ENCODE data around the gene SH3GL1. TPM values are rescaled to one million over a fixed set of nuclear protein-coding genes. Genes with fewer than 3 reads are reported as not detected.

Gene SH3GL1
- total RNA-seq, 1 donor: 83.2 TPM

DNA sequence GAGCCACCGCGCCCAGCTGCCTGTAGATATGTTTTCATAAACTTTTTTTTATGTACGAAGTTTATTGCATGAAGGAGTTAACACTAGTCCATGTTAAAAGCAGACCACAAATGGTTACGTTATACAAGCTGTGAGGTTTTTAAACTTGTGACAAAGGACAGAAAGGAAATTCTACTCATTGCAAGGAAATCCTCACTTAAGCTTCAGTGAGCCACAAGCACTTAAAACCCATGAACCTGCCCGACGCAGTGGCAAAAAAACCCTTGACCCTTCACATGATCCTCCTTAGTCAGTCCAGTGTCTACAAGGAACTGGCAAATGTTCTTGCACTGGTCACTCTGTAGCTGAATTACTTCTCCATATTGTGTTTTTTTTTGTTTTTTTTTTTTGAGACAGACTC, 52.8 kb downstream of the SH3GL1 start:
- H3K79me2 ChIP-seq (ENCODE audit: insufficient read depth, low read length): no peaks in the 10 kb centered on the region
- TF ChIP-seq, protein P1, sequence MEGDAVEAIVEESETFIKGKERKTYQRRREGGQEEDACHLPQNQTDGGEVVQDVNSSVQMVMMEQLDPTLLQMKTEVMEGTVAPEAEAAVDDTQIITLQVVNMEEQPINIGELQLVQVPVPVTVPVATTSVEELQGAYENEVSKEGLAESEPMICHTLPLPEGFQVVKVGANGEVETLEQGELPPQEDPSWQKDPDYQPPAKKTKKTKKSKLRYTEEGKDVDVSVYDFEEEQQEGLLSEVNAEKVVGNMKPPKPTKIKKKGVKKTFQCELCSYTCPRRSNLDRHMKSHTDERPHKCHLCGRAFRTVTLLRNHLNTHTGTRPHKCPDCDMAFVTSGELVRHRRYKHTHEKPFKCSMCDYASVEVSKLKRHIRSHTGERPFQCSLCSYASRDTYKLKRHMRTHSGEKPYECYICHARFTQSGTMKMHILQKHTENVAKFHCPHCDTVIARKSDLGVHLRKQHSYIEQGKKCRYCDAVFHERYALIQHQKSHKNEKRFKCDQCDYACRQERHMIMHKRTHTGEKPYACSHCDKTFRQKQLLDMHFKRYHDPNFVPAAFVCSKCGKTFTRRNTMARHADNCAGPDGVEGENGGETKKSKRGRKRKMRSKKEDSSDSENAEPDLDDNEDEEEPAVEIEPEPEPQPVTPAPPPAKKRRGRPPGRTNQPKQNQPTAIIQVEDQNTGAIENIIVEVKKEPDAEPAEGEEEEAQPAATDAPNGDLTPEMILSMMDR (IDR thresholded peaks at IDR 0.05; ENCODE audit: extremely low read depth, low read depth, low read length): no peak

DNA sequence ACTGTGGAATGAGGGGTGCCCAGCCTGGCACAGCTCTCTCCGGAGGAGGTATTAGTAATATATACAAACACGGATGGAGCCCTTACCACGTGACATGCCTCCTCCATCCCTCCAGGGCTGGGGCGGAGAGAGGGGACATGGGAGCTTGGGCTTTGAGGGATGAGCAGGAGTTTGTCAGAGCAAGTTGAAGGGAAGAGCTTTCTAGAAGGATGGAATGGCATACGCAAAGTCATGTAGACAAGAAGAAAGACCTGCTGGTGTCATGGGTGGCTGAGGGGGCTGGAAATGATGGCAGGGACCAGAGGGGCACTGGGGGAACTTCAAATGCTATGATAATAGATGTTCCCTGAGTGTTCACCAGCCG, 54.3 kb downstream of the SH3GL1 start:
- no peaks in the 10 kb centered on the region for H3K9me3 ChIP-seq (ENCODE audit: low read depth, low read length)
- peaks cover 2% of the 10 kb centered on the region for H3K36me3 ChIP-seq (ENCODE audit: insufficient read depth, low read length)
- H2AFZ ChIP-seq (ENCODE audit: low read length): no peak overlapping the region
- no peak for DNase-seq (ENCODE audit: insufficient read length, low spot score, missing footprints)
- H3K4me1 ChIP-seq (ENCODE audit: insufficient read depth, low read length): peaks cover 15% of the 10 kb centered on the region
- H3K4me2 ChIP-seq (ENCODE audit: insufficient read depth, low read length): no peak overlapping the region
- TF ChIP-seq, protein P1 (IDR thresholded peaks at IDR 0.05; ENCODE audit: extremely low read depth, low read depth, low read length): no peak
- H3K79me2 ChIP-seq (ENCODE audit: insufficient read depth, low read length): no peaks in the 10 kb centered on the region
- no peak overlapping the region for H3K4me3 ChIP-seq (ENCODE audit: insufficient read depth, low read length)
- H4K20me1 ChIP-seq (ENCODE audit: insufficient read depth, low read length): no peaks in the 10 kb centered on the region
- no peak overlapping the region for H3K27ac ChIP-seq (ENCODE audit: low read depth, low read length)
- H3K27me3 ChIP-seq (ENCODE audit: insufficient read depth, low read length): no peaks in the 10 kb centered on the region

More for the DNA sequence above, 52.8 kb downstream of the SH3GL1 start:
- Histone ChIP-seq H3K9me3 (ENCODE audit: low read depth, low read length) (no peaks in the 10 kb centered on the region), H3K27ac (ENCODE audit: low read depth, low read length) (no peak overlapping the region), H3K4me2 (ENCODE audit: insufficient read depth, low read length) (no peak overlapping the region), H2AFZ (ENCODE audit: low read length) (no peak overlapping the region), H3K36me3 (ENCODE audit: insufficient read depth, low read length) (peaks cover 2% of the 10 kb centered on the region), H3K4me1 (ENCODE audit: insufficient read depth, low read length) (peaks cover 9% of the 10 kb centered on the region), H3K4me3 (ENCODE audit: insufficient read depth, low read length) (no peak overlapping the region), H3K27me3 (ENCODE audit: insufficient read depth, low read length) (no peaks in the 10 kb centered on the region), H4K20me1 (ENCODE audit: insufficient read depth, low read length) (no peaks in the 10 kb centered on the region)
- DNase-seq (ENCODE audit: insufficient read length, low spot score, missing footprints): peak; percentile 13

DNA sequence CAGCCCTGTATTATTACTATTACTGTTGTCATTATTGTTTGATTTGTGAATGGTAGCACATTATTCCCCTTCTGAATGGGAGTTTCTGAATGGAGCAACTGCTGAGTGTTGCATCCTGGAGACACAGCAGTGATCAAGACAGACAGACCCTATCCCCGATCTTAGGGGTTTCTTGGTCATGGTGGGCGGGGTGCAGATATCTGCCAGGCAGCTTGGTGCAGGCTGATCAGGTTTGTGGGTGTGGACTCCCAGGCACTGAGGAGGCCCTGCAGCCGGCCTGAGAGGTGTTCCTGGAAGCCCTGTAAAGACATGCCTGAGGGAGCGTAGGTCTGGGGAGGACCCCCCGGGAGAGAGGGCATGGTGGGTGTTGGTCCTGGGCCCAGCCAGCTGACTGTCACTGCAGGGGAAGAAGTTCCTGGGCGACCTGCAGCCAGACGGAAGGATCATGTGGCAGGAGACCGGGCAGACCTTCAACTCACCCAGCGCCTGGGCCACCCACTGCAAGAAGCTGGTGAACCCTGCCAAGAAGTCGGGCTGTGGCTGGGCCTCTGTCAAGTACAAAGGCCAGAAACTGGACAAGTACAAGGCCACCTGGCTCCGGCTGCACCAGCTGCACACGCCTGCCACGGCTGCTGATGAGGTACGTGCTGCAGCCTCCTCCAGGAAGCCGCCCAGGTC, 54.9 kb downstream of the SH3GL1 start:
- no peak overlapping the region for H2AFZ ChIP-seq (ENCODE audit: low read length)

More for the DNA sequence above, 54.9 kb downstream of the SH3GL1 start:
- Histone ChIP-seq H4K20me1 (ENCODE audit: insufficient read depth, low read length) (no peaks in the 10 kb centered on the region), H3K79me2 (ENCODE audit: insufficient read depth, low read length) (no peaks in the 10 kb centered on the region), H3K27me3 (ENCODE audit: insufficient read depth, low read length) (no peaks in the 10 kb centered on the region), H3K4me2 (ENCODE audit: insufficient read depth, low read length) (no peak overlapping the region), H3K27ac (ENCODE audit: low read depth, low read length) (no peak overlapping the region), H3K4me3 (ENCODE audit: insufficient read depth, low read length) (no peak overlapping the region), H3K36me3 (ENCODE audit: insufficient read depth, low read length) (peaks cover 2% of the 10 kb centered on the region), H3K9me3 (ENCODE audit: low read depth, low read length) (no peaks in the 10 kb centered on the region), H3K4me1 (ENCODE audit: insufficient read depth, low read length) (peaks cover 15% of the 10 kb centered on the region)
- TF ChIP-seq, protein P1 (IDR thresholded peaks at IDR 0.05; ENCODE audit: extremely low read depth, low read depth, low read length): no peak
- DNase-seq (ENCODE audit: insufficient read length, low spot score, missing footprints): no peak
